Activated effector memory CD4-positive, alpha-beta T cell treated with anti-CD3 and anti-CD28 coated beads, Interleukin-2, amount 50 U/mL, for 16 hours (primary cell): ENCODE measurements around the gene DUS3L.

Experiments used
- DNase-seq: peaks from one replicate; pipeline ENCODE4 v3.0.0-alpha.2; 2020

DUS3L gene

GRCh38 chr19:5790559-5791520, at the start of gene DUS3L:
Gene DUS3L (minus strand): TSS chr19:5791163. CDS start chr19:5791141, 22 bp downstream.
- peak; percentile 98 for DNase-seq

- DNase-seq: no peak
Measured at GRCh38 chr19:5839065-5840017, 48.4 kb upstream of the DUS3L start, which contains the start of gene FUT6. Gene FUT6 (minus strand): TSS chr19:5839702. CDS start chr19:5832567, 7,135 bp downstream.

GRCh38 chr19:5838353-5839064, 47.5 kb upstream of the DUS3L start:
- DNase-seq: no peak

GRCh38 chr19:5837761-5838352, 46.9 kb upstream of the DUS3L start:
- DNase-seq: no peak

GRCh38 chr19:5832527-5833216, 41.7 kb upstream of the DUS3L start:
- no peak for DNase-seq

- DNase-seq: no peak
Measured at GRCh38 chr19:5832061-5832460, 41.1 kb upstream of the DUS3L start.

- no peak for DNase-seq
Measured at GRCh38 chr19:5831159-5831558, 40.2 kb upstream of the DUS3L start.

GRCh38 chr19:5829567-5830310, 38.8 kb upstream of the DUS3L start:
- DNase-seq: no peak

GRCh38 chr19:5828661-5829566, 38.0 kb upstream of the DUS3L start:
- DNase-seq: no peak

- peak; percentile 97 for DNase-seq
Measured at GRCh38 chr19:5827891-5828660, 37.1 kb upstream of the DUS3L start.

GRCh38 chr19:5827342-5827890, 36.5 kb upstream of the DUS3L start:
- no peak for DNase-seq

GRCh38 chr19:5826531-5827341, 35.8 kb upstream of the DUS3L start:
- DNase-seq: peak; percentile 69

- DNase-seq: no peak
Measured at GRCh38 chr19:5825178-5825577, 34.2 kb upstream of the DUS3L start.

- no peak for DNase-seq
Measured at GRCh38 chr19:5824751-5825150, 33.8 kb upstream of the DUS3L start.

GRCh38 chr19:5823579-5824281, 32.8 kb upstream of the DUS3L start:
- DNase-seq: no peak

- no peak for DNase-seq
Measured at GRCh38 chr19:5822181-5822844, 31.4 kb upstream of the DUS3L start.
